HG03064 (cell line): ENCODE data around the gene DYNC2H1.

Experiments
- ATAC-seq: cut with Tn5 transposase; IDR thresholded peaks from one replicate; pipeline ENCODE4 v1.9.1; 2021; ENCODE audit warnings: low read depth; ENCODE audit not compliant: unreplicated experiment

The DYNC2H1 gene

GRCh38 chr11:103266167-103266831, 157.1 kb downstream of the DYNC2H1 start:
- ATAC-seq, result no peak

GRCh38 chr11:103272876-103273275, 163.7 kb downstream of the DYNC2H1 start:
- no peak for ATAC-seq

GRCh38 chr11:103274025-103274424, 164.8 kb downstream of the DYNC2H1 start:
- no peak for ATAC-seq

- no peak for ATAC-seq
These were observed 170.6 kb downstream of the DYNC2H1 start for GRCh38 chr11:103279821-103280220.

GRCh38 chr11:103281301-103281700, 172.1 kb downstream of the DYNC2H1 start:
- no peak for ATAC-seq

- ATAC-seq, result no peak
These were observed 175.0 kb downstream of the DYNC2H1 start for GRCh38 chr11:103284260-103284659.

- ATAC-seq, result no peak
These were observed 185.3 kb downstream of the DYNC2H1 start for GRCh38 chr11:103294516-103294915.

- ATAC-seq, result no peak
These were observed 186.5 kb downstream of the DYNC2H1 start for GRCh38 chr11:103295704-103296103.

GRCh38 chr11:103297900-103298299, 188.7 kb downstream of the DYNC2H1 start:
- ATAC-seq, result no peak

GRCh38 chr11:103315248-103315647, 206.0 kb downstream of the DYNC2H1 start:
- no peak for ATAC-seq

- no peak for ATAC-seq
These were observed 207.9 kb downstream of the DYNC2H1 start for GRCh38 chr11:103317118-103317517.

GRCh38 chr11:103322821-103323220, 213.6 kb downstream of the DYNC2H1 start:
- no peak for ATAC-seq

- no peak for ATAC-seq
These were observed 216.5 kb downstream of the DYNC2H1 start for GRCh38 chr11:103325686-103326069.

GRCh38 chr11:103326070-103326794, 217.0 kb downstream of the DYNC2H1 start:
- peak; percentile 72 for ATAC-seq

GRCh38 chr11:103327721-103328120, 218.5 kb downstream of the DYNC2H1 start:
- no peak for ATAC-seq

- ATAC-seq, result no peak
These were observed 223.2 kb downstream of the DYNC2H1 start for GRCh38 chr11:103332409-103332808.

GRCh38 chr11:103338621-103339484, 229.6 kb downstream of the DYNC2H1 start:
- ATAC-seq, result no peak

- no peak for ATAC-seq
These were observed 230.2 kb downstream of the DYNC2H1 start for GRCh38 chr11:103339485-103339857.

GRCh38 chr11:103340956-103341355, 231.7 kb downstream of the DYNC2H1 start:
- ATAC-seq, result no peak

GRCh38 chr11:103344886-103345285, 235.7 kb downstream of the DYNC2H1 start:
- ATAC-seq, result no peak

GRCh38 chr11:103349595-103349994, 240.4 kb downstream of the DYNC2H1 start:
- ATAC-seq, result no peak
